ENCODE measurements around the gene MRPL57.

DNA sequence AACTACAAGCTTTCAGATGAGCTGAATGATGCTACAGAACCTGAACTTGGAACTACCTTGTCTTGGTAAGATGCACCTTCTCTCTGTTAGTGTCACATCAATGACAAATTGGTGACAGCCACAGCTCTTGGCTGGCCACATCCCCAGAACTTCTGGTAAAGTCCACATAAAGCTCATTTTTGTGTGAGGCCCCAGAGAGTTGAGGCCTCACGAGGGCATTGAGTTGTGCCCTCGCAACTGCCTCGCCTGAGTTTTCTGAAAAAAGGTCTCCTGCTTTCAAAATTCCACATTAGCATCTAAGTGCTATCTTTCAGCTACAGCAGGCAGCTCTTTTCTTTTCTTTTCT is 42.6 kb downstream of the MRPL57 start:
- TF ChIP-seq POLR2A (IDR thresholded peaks at IDR 0.05) (no peak), CTCF (IDR thresholded peaks at IDR 0.05 in 4 of 5, conservative IDR thresholded peaks at IDR 0.05 in 1 of 5) (no peak)
